ENCODE data around the gene ZNF563. TPM values are rescaled to one million over a fixed set of nuclear protein-coding genes. Genes with fewer than 3 reads are reported as not detected.

The ZNF563 gene
- total RNA-seq, 1 donor from 2014 or later = 1.5 TPM

DNA sequence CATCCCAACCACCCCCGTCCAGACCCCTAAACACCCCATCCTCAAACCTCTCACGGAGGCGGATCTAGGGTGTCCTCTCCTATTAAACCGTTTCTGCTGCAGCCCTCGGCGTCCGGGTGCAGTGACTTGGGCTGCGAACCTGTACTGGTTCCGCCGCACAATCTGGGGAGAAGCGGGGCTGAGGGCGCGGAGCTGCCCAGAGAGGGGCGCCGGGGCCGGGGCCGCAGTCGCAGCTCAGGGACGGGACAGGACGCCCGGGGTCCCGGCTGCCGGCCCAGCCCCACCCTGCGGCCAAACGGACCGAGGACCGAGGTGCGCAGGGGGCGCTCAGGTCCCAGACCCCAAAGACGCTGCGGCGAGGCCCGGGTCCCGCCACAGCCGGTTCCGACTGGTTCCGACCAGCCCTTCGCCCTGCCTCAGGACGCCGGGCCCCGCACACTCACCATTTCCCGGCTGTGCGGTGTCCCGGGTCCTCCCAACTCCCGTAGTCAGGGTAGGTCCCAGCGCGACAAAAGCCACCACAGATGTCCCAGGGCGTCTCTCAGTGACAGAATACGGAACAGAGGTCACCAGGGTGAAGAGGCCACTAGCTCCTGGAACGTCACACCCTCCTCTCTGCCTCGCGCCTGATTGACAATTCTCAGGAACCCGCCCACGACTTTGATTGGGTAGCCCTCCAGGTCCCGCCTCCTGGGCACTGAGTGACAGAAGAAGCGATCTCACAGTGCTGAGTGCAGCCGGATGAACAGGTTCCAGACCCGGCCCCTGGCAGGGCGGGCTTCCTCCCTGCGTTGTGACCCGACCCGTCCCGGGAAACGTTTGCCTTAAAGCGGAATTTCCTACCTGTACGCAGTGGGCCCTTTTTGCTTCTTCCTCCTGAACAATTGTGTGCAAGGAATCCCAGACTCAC lies 38.9 kb downstream of the ZNF563 start, which contains the start of gene ZNF44:
ZNF44 (minus strand) TSS at position 635 of the 910 bp plus-strand sequence; CDS start at position 446, 189 bp downstream.
- H3K9me3 ChIP-seq = no peaks in the 10 kb centered on the region
- intact Hi-C loops (cut with DNase I) = no loop called here
- H3K27me3 ChIP-seq = no peaks in the 10 kb centered on the region
- H3K36me3 ChIP-seq = no peaks in the 10 kb centered on the region
- peaks cover 49% of the 10 kb centered on the region for H3K4me1 ChIP-seq
- H3K27ac ChIP-seq = peak within 1 kb of the TSS; percentile 93
- TF ChIP-seq, protein P1, sequence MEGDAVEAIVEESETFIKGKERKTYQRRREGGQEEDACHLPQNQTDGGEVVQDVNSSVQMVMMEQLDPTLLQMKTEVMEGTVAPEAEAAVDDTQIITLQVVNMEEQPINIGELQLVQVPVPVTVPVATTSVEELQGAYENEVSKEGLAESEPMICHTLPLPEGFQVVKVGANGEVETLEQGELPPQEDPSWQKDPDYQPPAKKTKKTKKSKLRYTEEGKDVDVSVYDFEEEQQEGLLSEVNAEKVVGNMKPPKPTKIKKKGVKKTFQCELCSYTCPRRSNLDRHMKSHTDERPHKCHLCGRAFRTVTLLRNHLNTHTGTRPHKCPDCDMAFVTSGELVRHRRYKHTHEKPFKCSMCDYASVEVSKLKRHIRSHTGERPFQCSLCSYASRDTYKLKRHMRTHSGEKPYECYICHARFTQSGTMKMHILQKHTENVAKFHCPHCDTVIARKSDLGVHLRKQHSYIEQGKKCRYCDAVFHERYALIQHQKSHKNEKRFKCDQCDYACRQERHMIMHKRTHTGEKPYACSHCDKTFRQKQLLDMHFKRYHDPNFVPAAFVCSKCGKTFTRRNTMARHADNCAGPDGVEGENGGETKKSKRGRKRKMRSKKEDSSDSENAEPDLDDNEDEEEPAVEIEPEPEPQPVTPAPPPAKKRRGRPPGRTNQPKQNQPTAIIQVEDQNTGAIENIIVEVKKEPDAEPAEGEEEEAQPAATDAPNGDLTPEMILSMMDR (IDR thresholded peaks at IDR 0.05) = no peak
- peak; percentile 90 to 93 for TF ChIP-seq POLR2AphosphoS5 (IDR thresholded peaks at IDR 0.05; ENCODE audit: insufficient read depth in 1 of 2, low read depth in 1 of 2)
- TF ChIP-seq POLR2A (IDR thresholded peaks at IDR 0.05) = peak in 1 of 2 donors; percentile 41
- peak within 1 kb of the TSS; percentile 86 to 89 for H3K4me3 ChIP-seq
- DNase-seq (ENCODE audit: extremely low spot score in 2 of 2) = peak; percentile 98 to 99

DNA sequence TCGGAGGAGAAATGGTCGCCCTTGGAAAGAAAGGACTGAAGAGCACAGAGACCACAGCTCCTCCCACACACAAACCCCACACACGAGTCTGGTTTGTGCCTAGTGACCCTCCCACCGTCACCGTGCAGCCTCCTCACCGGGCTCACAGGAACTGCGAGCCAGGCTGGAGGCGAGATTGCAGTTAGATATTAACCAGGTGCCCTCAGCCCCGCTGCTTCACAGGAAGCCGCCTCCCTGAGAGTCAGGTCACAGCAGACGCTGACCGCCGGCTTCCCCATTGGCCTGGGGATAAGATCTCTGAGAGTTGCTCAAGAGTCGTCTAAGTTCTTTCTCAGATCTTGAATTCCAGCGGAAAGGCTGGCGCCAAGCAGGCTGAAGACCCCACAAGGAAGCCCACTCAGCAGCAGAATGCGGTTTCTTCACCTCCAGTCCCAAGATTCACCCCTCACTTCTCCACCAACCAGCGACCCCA lies 39.6 kb downstream of the ZNF563 start:
- Histone ChIP-seq H3K36me3 (no peaks in the 10 kb centered on the region), H3K27ac (peak overlapping the region; percentile 93), H3K27me3 (no peaks in the 10 kb centered on the region), H3K9me3 (no peaks in the 10 kb centered on the region), H3K4me1 (peaks cover 56% of the 10 kb centered on the region), H3K4me3 (peak overlapping the region; percentile 86 to 89)
- intact Hi-C loops (cut with DNase I) = no loop called here
- DNase-seq (ENCODE audit: extremely low spot score in 2 of 2) = no peak
- TF ChIP-seq POLR2AphosphoS5 (IDR thresholded peaks at IDR 0.05; ENCODE audit: insufficient read depth in 1 of 2, low read depth in 1 of 2) = peak; percentile 17 to 33
- TF ChIP-seq, protein P1 (IDR thresholded peaks at IDR 0.05) = no peak

DNA sequence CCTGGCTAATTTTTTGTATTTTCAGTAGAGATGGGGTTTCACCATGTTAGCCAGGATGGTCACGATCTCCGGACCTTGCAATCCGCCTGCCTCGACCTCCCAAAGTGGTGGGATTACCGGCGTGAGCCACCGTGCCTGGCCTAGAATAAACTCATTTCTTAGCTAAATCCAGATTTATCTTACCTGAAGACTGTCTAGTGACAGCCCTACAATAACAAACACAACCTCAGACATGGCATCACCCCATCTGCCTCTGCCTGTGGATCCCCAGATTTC lies 43.7 kb downstream of the ZNF563 start:
- DNase-seq (ENCODE audit: extremely low spot score in 2 of 2) = no peak
- H3K27me3 ChIP-seq = no peaks in the 10 kb centered on the region
- H3K4me1 ChIP-seq = peaks cover 62% of the 10 kb centered on the region
- H3K36me3 ChIP-seq = no peaks in the 10 kb centered on the region
- peak overlapping the region; percentile 79 for H3K27ac ChIP-seq
- H3K9me3 ChIP-seq = no peaks in the 10 kb centered on the region
- H3K4me3 ChIP-seq = no peak overlapping the region
- TF ChIP-seq, protein P1 (IDR thresholded peaks at IDR 0.05) = no peak
- no peak for TF ChIP-seq POLR2A (IDR thresholded peaks at IDR 0.05)
- TF ChIP-seq POLR2AphosphoS5 (IDR thresholded peaks at IDR 0.05; ENCODE audit: insufficient read depth in 1 of 2, low read depth in 1 of 2) = no peak
- intact Hi-C loops (cut with DNase I) = no loop called here

DNA sequence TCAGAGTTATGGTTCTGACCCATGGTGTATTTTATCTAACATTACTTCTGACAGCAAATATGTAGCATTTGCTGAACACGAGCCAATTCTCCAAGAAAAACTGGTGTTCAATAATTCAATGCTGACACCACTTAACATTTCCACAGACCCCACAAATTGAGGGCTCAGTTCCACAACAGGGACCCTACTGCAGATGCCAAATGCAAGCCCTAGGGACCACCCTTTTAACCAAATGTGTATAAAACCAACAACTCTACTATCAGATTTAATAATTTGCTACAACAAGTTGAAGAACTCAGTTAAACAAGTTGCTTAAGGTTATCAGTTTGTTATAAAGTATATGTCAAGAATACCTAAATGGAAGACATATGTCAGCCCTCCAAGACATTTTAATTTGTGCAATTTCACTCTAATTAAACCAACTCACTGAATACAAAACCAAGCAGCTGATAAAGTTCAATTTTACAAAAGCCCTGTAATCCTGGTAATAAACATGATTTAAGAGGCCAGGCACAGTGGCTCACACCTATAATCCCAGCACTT lies 45.4 kb downstream of the ZNF563 start:
- no peak for DNase-seq (ENCODE audit: extremely low spot score in 2 of 2)
- TF ChIP-seq POLR2AphosphoS5 (IDR thresholded peaks at IDR 0.05; ENCODE audit: insufficient read depth in 1 of 2, low read depth in 1 of 2) (no peak), POLR2A (IDR thresholded peaks at IDR 0.05) (no peak)
- H3K27me3 ChIP-seq = no peaks in the 10 kb centered on the region
- intact Hi-C loops (cut with DNase I) = no loop called here
- peak overlapping the region; percentile 79 for H3K27ac ChIP-seq
- H3K4me3 ChIP-seq = no peak overlapping the region
- no peaks in the 10 kb centered on the region for H3K9me3 ChIP-seq
- H3K36me3 ChIP-seq = no peaks in the 10 kb centered on the region
- H3K4me1 ChIP-seq = peaks cover 54% of the 10 kb centered on the region

DNA sequence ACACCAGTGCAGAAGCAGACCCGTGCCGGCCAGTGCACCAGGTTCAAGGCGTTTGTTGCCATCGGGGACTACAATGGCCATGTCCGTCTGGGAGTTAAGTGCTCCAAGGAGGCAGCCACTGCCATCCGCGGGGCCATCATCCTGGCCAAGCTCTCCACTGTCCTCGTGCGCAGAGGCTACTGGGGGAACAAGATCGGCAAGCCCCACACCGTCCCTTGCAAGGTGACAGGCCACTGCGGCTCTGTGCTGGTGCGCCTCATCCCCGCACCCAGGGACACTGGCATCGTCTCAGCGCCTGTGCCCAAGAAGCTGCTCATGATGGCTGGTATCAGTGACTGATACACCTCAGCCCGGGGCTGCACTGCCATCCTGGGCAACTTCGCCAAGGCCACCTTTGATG lies 48.8 kb downstream of the ZNF563 start:
- Histone ChIP-seq H3K36me3 (no peaks in the 10 kb centered on the region), H3K4me3 (no peak overlapping the region), H3K27ac (no peak overlapping the region), H3K27me3 (no peaks in the 10 kb centered on the region), H3K9me3 (no peaks in the 10 kb centered on the region), H3K4me1 (peaks cover 29% of the 10 kb centered on the region)
- no peak for DNase-seq (ENCODE audit: extremely low spot score in 2 of 2)
- TF ChIP-seq POLR2AphosphoS5 (IDR thresholded peaks at IDR 0.05; ENCODE audit: insufficient read depth in 1 of 2, low read depth in 1 of 2) = no peak
- TF ChIP-seq, protein P1 (IDR thresholded peaks at IDR 0.05) = no peak
- TF ChIP-seq POLR2A (IDR thresholded peaks at IDR 0.05) = no peak
- intact Hi-C loops (cut with DNase I) = no loop called here
